ENCODE measurements around the gene FGFR3. TPM values are rescaled to one million over a fixed set of nuclear protein-coding genes. Genes with fewer than 3 reads are reported as not detected.

The FGFR3 gene
- polyA plus RNA-seq, 1 experiment = 0.06 TPM

DNA sequence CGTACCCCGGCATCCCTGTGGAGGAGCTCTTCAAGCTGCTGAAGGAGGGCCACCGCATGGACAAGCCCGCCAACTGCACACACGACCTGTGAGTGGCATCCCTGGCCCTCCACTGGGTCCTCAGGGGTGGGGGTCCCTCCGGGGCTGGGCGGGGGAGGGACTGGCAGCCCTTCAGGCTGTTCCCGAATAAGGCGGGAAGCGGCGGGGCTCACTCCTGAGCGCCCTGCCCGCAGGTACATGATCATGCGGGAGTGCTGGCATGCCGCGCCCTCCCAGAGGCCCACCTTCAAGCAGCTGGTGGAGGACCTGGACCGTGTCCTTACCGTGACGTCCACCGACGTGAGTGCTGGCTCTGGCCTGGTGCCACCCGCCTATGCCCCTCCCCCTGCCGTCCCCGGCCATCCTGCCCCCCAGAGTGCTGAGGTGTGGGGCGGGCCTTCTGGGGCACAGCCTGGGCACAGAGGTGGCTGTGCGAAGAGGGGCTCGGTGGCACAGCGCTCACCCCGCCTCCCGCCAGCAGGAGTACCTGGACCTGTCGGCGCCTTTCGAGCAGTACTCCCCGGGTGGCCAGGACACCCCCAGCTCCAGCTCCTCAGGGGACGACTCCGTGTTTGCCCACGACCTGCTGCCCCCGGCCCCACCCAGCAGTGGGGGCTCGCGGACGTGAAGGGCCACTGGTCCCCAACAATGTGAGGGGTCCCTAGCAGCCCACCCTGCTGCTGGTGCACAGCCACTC, 13.7 kb downstream of the FGFR3 start:
- CTCF ChIA-PET = no interaction called here
- no peak overlapping the region for H3K4me3 ChIP-seq (ENCODE audit: low read depth, low read length)
- DNase-seq (ENCODE audit: low read depth, low spot score) = no peak
- no peak overlapping the region for H3K27ac ChIP-seq (ENCODE audit: low read depth, low read length)
- TF ChIP-seq, protein P1, sequence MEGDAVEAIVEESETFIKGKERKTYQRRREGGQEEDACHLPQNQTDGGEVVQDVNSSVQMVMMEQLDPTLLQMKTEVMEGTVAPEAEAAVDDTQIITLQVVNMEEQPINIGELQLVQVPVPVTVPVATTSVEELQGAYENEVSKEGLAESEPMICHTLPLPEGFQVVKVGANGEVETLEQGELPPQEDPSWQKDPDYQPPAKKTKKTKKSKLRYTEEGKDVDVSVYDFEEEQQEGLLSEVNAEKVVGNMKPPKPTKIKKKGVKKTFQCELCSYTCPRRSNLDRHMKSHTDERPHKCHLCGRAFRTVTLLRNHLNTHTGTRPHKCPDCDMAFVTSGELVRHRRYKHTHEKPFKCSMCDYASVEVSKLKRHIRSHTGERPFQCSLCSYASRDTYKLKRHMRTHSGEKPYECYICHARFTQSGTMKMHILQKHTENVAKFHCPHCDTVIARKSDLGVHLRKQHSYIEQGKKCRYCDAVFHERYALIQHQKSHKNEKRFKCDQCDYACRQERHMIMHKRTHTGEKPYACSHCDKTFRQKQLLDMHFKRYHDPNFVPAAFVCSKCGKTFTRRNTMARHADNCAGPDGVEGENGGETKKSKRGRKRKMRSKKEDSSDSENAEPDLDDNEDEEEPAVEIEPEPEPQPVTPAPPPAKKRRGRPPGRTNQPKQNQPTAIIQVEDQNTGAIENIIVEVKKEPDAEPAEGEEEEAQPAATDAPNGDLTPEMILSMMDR (IDR thresholded peaks at IDR 0.05; ENCODE audit: low read depth, low read length) = no peak
- POLR2A ChIA-PET = no interaction called here
- H3K9me3 ChIP-seq (ENCODE audit: control insufficient read depth, insufficient read depth, low read length) = peaks cover 6% of the 10 kb centered on the region; the same call in 1 of the 2 replicates
- no peaks in the 10 kb centered on the region for H3K27me3 ChIP-seq (ENCODE audit: control insufficient read depth, insufficient read depth, low read length)

DNA sequence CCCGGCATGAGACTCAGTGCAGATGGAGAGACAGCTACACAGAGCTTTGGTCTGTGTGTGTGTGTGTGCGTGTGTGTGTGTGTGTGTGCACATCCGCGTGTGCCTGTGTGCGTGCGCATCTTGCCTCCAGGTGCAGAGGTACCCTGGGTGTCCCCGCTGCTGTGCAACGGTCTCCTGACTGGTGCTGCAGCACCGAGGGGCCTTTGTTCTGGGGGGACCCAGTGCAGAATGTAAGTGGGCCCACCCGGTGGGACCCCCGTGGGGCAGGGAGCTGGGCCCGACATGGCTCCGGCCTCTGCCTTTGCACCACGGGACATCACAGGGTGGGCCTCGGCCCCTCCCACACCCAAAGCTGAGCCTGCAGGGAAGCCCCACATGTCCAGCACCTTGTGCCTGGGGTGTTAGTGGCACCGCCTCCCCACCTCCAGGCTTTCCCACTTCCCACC, 14.3 kb downstream of the FGFR3 start:
- ChIA-PET CTCF (interaction anchor here (1.2 to 3.8 kb wide), 2 partner anchors 60 to 83 kb away, joined by 4 to 33 read pairs; no protein-coding TSS in a partner anchor), POLR2A (no interaction called here)

DNA sequence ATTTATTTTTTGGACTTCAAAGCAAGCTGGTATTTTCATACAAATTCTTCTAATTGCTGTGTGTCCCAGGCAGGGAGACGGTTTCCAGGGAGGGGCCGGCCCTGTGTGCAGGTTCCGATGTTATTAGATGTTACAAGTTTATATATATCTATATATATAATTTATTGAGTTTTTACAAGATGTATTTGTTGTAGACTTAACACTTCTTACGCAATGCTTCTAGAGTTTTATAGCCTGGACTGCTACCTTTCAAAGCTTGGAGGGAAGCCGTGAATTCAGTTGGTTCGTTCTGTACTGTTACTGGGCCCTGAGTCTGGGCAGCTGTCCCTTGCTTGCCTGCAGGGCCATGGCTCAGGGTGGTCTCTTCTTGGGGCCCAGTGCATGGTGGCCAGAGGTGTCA, 15.3 kb downstream of the FGFR3 start:
- CTCF ChIA-PET = interaction anchor here (1.0 to 3.8 kb wide), 10 partner anchors 11 to 116 kb away, joined by 3 to 33 read pairs (median 6); no protein-coding TSS in a partner anchor
- no peak overlapping the region for H3K4me3 ChIP-seq (ENCODE audit: low read depth, low read length)
- no peaks in the 10 kb centered on the region for H3K27me3 ChIP-seq (ENCODE audit: control insufficient read depth, insufficient read depth, low read length)
- POLR2A ChIA-PET = interaction anchor here (0.7 kb wide), 1 partner anchor 31 kb away, joined by 3 read pairs; no protein-coding TSS in a partner anchor
- DNase-seq (ENCODE audit: low read depth, low spot score) = no peak
- TF ChIP-seq, protein P1 (IDR thresholded peaks at IDR 0.05; ENCODE audit: low read depth, low read length) = no peak
- H3K9me3 ChIP-seq (ENCODE audit: control insufficient read depth, insufficient read depth, low read length) = peaks cover under 1% of the 10 kb centered on the region; the same call in 1 of the 2 replicates
- no peak overlapping the region for H3K27ac ChIP-seq (ENCODE audit: low read depth, low read length)

More for the DNA sequence above, 14.3 kb downstream of the FGFR3 start:
- TF ChIP-seq, protein P1 (IDR thresholded peaks at IDR 0.05; ENCODE audit: low read depth, low read length) = no peak
- H3K27me3 ChIP-seq (ENCODE audit: control insufficient read depth, insufficient read depth, low read length) = no peaks in the 10 kb centered on the region
- no peak for DNase-seq (ENCODE audit: low read depth, low spot score)
- H3K27ac ChIP-seq (ENCODE audit: low read depth, low read length) = no peak overlapping the region
- H3K4me3 ChIP-seq (ENCODE audit: low read depth, low read length) = no peak overlapping the region
- peaks cover 6% of the 10 kb centered on the region; the same call in 1 of the 2 replicates for H3K9me3 ChIP-seq (ENCODE audit: control insufficient read depth, insufficient read depth, low read length)

DNA sequence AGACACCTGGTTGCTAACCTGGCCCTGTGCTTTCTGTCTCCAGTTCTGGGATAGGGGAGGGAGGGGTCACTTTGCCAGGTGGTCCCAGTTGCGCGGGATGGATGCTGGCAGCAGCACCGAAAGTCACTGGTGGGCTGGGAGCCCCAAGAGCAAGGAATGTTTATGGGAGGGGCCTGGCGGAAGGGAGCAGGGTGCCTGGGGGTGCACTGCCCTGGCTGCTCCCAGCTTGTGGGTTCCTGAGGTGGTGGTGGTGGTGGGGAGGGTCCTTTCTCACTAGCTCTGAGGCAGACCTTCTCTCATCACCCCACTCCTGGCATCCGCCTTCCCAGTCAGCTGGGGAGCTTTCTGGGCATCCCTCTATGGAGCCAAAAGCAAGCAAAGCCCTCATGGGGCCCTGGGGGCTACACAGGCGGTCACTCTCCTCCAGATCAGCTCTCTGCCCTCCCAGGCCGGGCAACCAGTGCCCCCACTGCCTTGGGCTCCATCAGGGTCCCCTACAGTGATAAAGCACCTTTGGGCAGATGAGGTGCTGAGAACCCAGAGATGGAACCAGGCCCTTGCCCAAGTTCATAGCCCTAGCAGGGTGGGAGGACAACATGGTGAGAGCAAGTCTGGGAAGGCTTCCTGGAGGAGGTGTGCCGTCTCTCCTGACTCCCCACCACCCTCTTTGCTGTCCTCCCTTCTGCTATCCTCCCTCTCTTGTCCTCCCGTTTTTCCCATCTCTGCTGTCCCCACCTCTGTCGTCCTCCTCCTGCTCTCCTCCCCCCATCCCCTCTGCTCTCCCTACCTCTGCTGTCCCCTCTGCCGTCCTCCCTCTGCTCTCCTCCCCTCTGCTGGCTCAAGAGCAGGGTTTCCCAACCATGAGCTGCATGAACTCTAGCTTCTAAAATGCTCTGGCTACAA, 16.0 kb downstream of the FGFR3 start:
- Histone ChIP-seq H3K4me3 (ENCODE audit: low read depth, low read length) (no peak overlapping the region), H3K27me3 (ENCODE audit: control insufficient read depth, insufficient read depth, low read length) (no peaks in the 10 kb centered on the region), H3K9me3 (ENCODE audit: control insufficient read depth, insufficient read depth, low read length) (no peaks in the 10 kb centered on the region; the same call in 1 of the 2 replicates), H3K27ac (ENCODE audit: low read depth, low read length) (no peak overlapping the region)
- no peak for DNase-seq (ENCODE audit: low read depth, low spot score)
- TF ChIP-seq, protein P1 (IDR thresholded peaks at IDR 0.05; ENCODE audit: low read depth, low read length) = no peak
- ChIA-PET CTCF (interaction anchor here (0.7 to 3.8 kb wide), 17 partner anchors 9 to 117 kb away, joined by 3 to 33 read pairs (median 5); no protein-coding TSS in a partner anchor), POLR2A (no interaction called here)

Measured in AG04450 (cell line).